OCI-LY3 (cell line): Measurements from ENCODE around the gene TOMM34.

ENCODE experiments used
- CTCF ChIP-seq: fragments of 200-600, 300-600 bp; sonication (generic); IDR thresholded peaks from 2 replicates; pipeline ENCODE4 v1.5.1; 2014; ENCODE audit warnings: antibody characterized with exemption, low read length, low read depth
- EZH2phosphoT487 ChIP-seq: fragments of 200-600 bp; shearing (Covaris generic); IDR thresholded peaks from 2 replicates; pipeline ENCODE4 v1.6.1; 2018; ENCODE audit warnings: antibody characterized with exemption, mixed run types, low read depth

- TF ChIP-seq CTCF (no peak), EZH2phosphoT487 (no peak)
Measured at GRCh38 chr20:44969300-44969894, 9.2 kb upstream of the TOMM34 start.
